B cell (primary cell): Measurements from ENCODE around the gene INSIG2. TPM values are rescaled to one million over a fixed set of nuclear protein-coding genes. Genes with fewer than 3 reads are reported as not detected.

Experiments used
- ATAC-seq: fragments of 200-7000 bp; cut with Tn5 transposase; one replicate; pipeline ENCODE4 v1.10.0; 2021; ENCODE audit warnings: low read depth, mild to moderate bottlenecking, moderate number of reproducible peaks, moderate library complexity
- CTCF ChIA-PET: fragments of 350-600 bp; sonication (Branson Sonifier 250); formaldehyde crosslinking; loops from one replicate; lab custom pipeline; 2021; ENCODE audit warnings: antibody characterized with exemption, inconsistent platforms; lab: Charles Lee
- POLR2A ChIA-PET: fragments of 350-600 bp; sonication (Branson Sonifier 250); formaldehyde crosslinking; loops from one replicate; lab custom pipeline; 2021; ENCODE audit warnings: antibody characterized with exemption; lab: Charles Lee
- DNase-seq: peaks from one replicate; pipeline ENCODE4 v3.0.0; 2013
- H2AFZ ChIP-seq: 2 replicates; pipeline ENCODE4 v1.6.1; 2012; ENCODE audit warnings: mild to moderate bottlenecking, low read depth, low read length; ENCODE audit not compliant: insufficient read depth, poor library complexity, severe bottlenecking
- H3K27ac ChIP-seq, 2 donors: 1 replicate in 1 of 2; 2 replicates in 1 of 2; pipeline ENCODE4 v1.5.1; 2012 to 2013; ENCODE audit warnings: low read length in 2 of 2, mild to moderate bottlenecking in 2 of 2, moderate library complexity in 1 of 2
- H3K27me3 ChIP-seq, 4 experiments: fragments of 200-600 bp in 1 of 4; sonication (generic) in 1 of 4; replicated peaks in 1 of 4; 1 replicate in 2 of 4; 2 replicates in 2 of 4; pipeline versions ENCODE4 v1.6.1 to v1.7.0; 2013 to 2016; ENCODE audit warnings: low read length in 3 of 4, mild to moderate bottlenecking in 2 of 4, mixed read lengths in 1 of 4, moderate library complexity in 1 of 4; ENCODE audit not compliant: insufficient read depth in 4 of 4, control insufficient read depth in 3 of 4; ENCODE audit errors: control extremely low read depth in 1 of 4
- H3K36me3 ChIP-seq, 2 experiments: replicated peaks in 1 of 2; 1 replicate in 1 of 2; 2 replicates in 1 of 2; pipeline versions ENCODE4 v1.6.1 to v1.7.1; 2013; ENCODE audit warnings: low read length in 1 of 2; ENCODE audit not compliant: insufficient read depth in 2 of 2, control insufficient read depth in 1 of 2; ENCODE audit errors: control extremely low read depth in 1 of 2, extremely low read depth in 1 of 2
- H3K4me1 ChIP-seq, 2 donors: fragments of 200-600 bp in 1 of 2; sonication (generic) in 1 of 2; 1 replicate in 1 of 2; 2 replicates in 1 of 2; pipeline versions ENCODE4 v1.5.1 to v1.6.1; 2013 to 2017; ENCODE audit warnings: low read length in 2 of 2; ENCODE audit not compliant: control insufficient read depth in 2 of 2, insufficient read depth in 2 of 2
- H3K4me2 ChIP-seq: replicated peaks from 2 replicates; pipeline ENCODE3; 2012; ENCODE audit warnings: mild to moderate bottlenecking, low read depth, low read length; ENCODE audit not compliant: poor library complexity, severe bottlenecking
- H3K4me3 ChIP-seq, 5 experiments: fragments of 200-600 bp in 1 of 5; sonication (generic) in 1 of 5; 1 replicate in 3 of 5; 2 replicates in 2 of 5; pipeline versions ENCODE4 v1.5.1 to v1.7.0; 2011 to 2016; ENCODE audit warnings: low read length in 4 of 5, mild to moderate bottlenecking in 4 of 5, low read depth in 2 of 5, control low read depth in 1 of 5, moderate library complexity in 1 of 5; ENCODE audit not compliant: insufficient read depth in 1 of 5; ENCODE audit errors: control extremely low read depth in 1 of 5, extremely low read depth in 1 of 5
- H3K79me2 ChIP-seq: fragments of 200-600 bp; sonication (generic); one replicate; pipeline ENCODE4 v1.6.0; 2016; ENCODE audit warnings: low read length; ENCODE audit not compliant: control insufficient read depth, insufficient read depth
- H3K9ac ChIP-seq: fragments of 200-600 bp; sonication (generic); 2 replicates; pipeline ENCODE4 v1.6.1; 2017; ENCODE audit warnings: mild to moderate bottlenecking, low read length, moderate library complexity
- H3K9me3 ChIP-seq, 3 donors: one replicate each; pipeline versions ENCODE4 v1.6.1 to v1.7.1; 2013; ENCODE audit warnings: low read length in 2 of 3; ENCODE audit not compliant: control insufficient read depth in 2 of 3, insufficient read depth in 1 of 3; ENCODE audit errors: control extremely low read depth in 1 of 3
- H4K20me1 ChIP-seq: 2 replicates; pipeline ENCODE4 v1.6.0; 2012; ENCODE audit warnings: mild to moderate bottlenecking, low read length; ENCODE audit not compliant: insufficient read depth, control insufficient read depth, poor library complexity, severe bottlenecking
- H3K27ac Mint-ChIP-seq: one replicate; pipeline ENCODE4 v1.8.0; 2021; ENCODE audit warnings: mixed read lengths
- H3K27me3 Mint-ChIP-seq: one replicate; pipeline ENCODE4 v1.8.0; 2021; ENCODE audit warnings: mixed read lengths
- H3K4me1 Mint-ChIP-seq: one replicate; pipeline ENCODE4 v1.8.0; 2021; ENCODE audit warnings: mixed read lengths
- H3K4me3 Mint-ChIP-seq: one replicate; pipeline ENCODE4 v1.8.0; 2021; ENCODE audit warnings: mixed read lengths
- H3K9me3 Mint-ChIP-seq: one replicate; pipeline ENCODE4 v1.8.0; 2022; ENCODE audit warnings: mixed read lengths; ENCODE audit not compliant: insufficient read depth
- CTCF ChIP-seq: fragments of 200-600 bp; IDR thresholded peaks from one replicate; pipeline ENCODE4 v1.8.0; 2022; ENCODE audit warnings: antibody characterized with exemption, mild to moderate bottlenecking
- EZH2 ChIP-seq: IDR thresholded peaks from 2 replicates; pipeline ENCODE4 v1.6.1; 2012; ENCODE audit warnings: borderline replicate concordance, low read depth, mild to moderate bottlenecking, moderate library complexity, low read length; ENCODE audit not compliant: insufficient read depth, poor library complexity, severe bottlenecking
- WGBS: methylation state at CpG from one replicate; pipeline ENCODE4 v1.1.5; 2013; ENCODE audit warnings: missing lambda C conversion rate; ENCODE audit not compliant: insufficient coverage; 5-methylcytosine and 5-hydroxymethylcytosine counted together
- intact Hi-C: fragments of 100-400 bp; cut with micrococcal nuclease; formaldehyde crosslinking; loops from one replicate; pipeline ENCODE4 v1.10.0; 2022
- polyA plus RNA-seq: library from polyadenylated mRNA; depleted of rRNA; stranded (reverse); fragments of >200 nt; gene quantifications from 2 replicates; pipeline ENCODE4 v1.2.3, GENCODE V29; 2012
- total RNA-seq, 2 donors: library from RNA; stranded (reverse); fragments of 120-200 nt in 1 of 2; gene quantifications; 1 replicate in 1 of 2; 2 replicates in 1 of 2; pipeline versions ENCODE4 v1.2.3 to v1.2.4, GENCODE V29; 2013 to 2022

The INSIG2 gene
- total and polyA plus RNA-seq, 2 donors (not counting 1 experiment from before 2014, with no cell fraction given), result 14.2 to 29.5 TPM

DNA sequence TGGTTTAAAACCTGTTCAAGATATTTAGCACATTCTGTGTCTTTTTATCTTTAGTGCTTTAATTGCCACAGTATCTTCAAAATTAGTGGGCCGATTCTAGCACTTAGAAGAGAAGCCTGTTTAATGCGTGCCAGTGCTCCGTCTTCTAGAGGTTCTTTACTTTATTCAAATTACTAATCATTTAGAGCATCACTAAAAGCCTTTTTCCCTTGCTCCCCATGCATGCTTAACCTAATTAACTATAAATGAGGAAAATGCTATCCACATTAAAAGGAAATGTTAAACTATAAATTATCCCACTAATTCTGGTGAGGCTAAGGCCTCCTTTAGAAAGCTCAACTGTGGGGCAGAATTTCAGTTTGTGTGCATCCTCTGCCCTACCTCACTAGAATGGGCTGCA lies 31.5 kb upstream of the INSIG2 start:
- no peaks in the 10 kb centered on the region for H3K27me3 ChIP-seq
- H3K4me3 ChIP-seq, result no peak overlapping the region
- peak overlapping the region; percentile 67 to 88 for H3K27ac ChIP-seq
- Mint-ChIP-seq H3K4me3 (peak overlapping the region; percentile 80), H3K27ac (peak overlapping the region; percentile 98), H3K4me1 (peaks cover 63% of the 10 kb centered on the region), H3K9me3 (no peaks in the 10 kb centered on the region), H3K27me3 (no peaks in the 10 kb centered on the region)
- H3K9me3 ChIP-seq, result no peaks in the 10 kb centered on the region
- 89% methylated on average over 3 of the region's 3 CpGs for whole genome bisulfite sequencing
- no peak overlapping the region for H2AFZ ChIP-seq
- ChIA-PET POLR2A (no interaction called here), CTCF (interaction anchor here (1.0 to 24.7 kb wide), 8 partner anchors 11 to 133 kb away, joined by 3 to 784 read pairs (median 5); partner anchors contain the start of gene INSIG2)
- ATAC-seq (no peak), DNase-seq (no peak)
- intact Hi-C loops, result loop anchor here (1.0 to 5.0 kb wide), 5 partner anchors 10 to 166 kb away; partner anchors contain the start of genes CCDC93 and INSIG2
- no peak for TF ChIP-seq CTCF
- no peak for TF ChIP-seq EZH2
- H4K20me1 ChIP-seq, result no peaks in the 10 kb centered on the region
- no peaks in the 10 kb centered on the region for H3K79me2 ChIP-seq
- H3K4me2 ChIP-seq, result peak overlapping the region; percentile 59
- H3K9ac ChIP-seq, result no peak overlapping the region
- H3K36me3 ChIP-seq, result no peaks in the 10 kb centered on the region
- H3K4me1 ChIP-seq, result peaks cover 55 to 68% of the 10 kb centered on the region in 2 donors

DNA sequence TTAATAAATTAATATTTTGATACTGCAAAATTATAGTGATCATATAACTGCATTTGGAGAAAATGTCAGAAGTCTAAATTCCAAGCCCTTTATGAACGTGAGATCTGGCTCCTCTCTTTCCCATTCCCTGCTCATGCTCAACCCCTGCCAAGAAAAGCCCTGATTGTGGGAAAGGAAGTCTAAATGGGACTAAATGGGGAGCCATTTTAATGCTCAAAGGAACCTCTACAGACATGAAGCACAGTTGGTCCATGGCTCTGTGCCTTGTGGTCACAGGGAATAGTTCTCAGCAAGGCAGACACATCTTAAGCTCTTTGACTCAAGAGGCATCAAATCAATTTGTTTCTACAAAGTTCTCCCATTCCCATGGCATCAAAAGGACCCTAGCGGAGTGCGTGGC lies 29.3 kb upstream of the INSIG2 start:
- Mint-ChIP-seq H3K27ac (peak overlapping the region; percentile 72), H3K4me1 (peaks cover 63% of the 10 kb centered on the region), H3K9me3 (no peaks in the 10 kb centered on the region), H3K4me3 (no peak overlapping the region), H3K27me3 (no peaks in the 10 kb centered on the region)
- H3K9me3 ChIP-seq, result no peaks in the 10 kb centered on the region
- ChIA-PET POLR2A (no interaction called here), CTCF (interaction anchor here (0.8 to 24.7 kb wide), 5 partner anchors 14 to 56 kb away, joined by 3 to 784 read pairs (median 5); no protein-coding TSS in a partner anchor)
- no peak for ATAC-seq
- no peak for DNase-seq
- no peak for TF ChIP-seq EZH2
- no peak for TF ChIP-seq CTCF
- no peak overlapping the region for H3K9ac ChIP-seq
- intact Hi-C loops, result loop anchor here (5.0 kb wide), 1 partner anchor 163 kb away; no protein-coding TSS in a partner anchor
- H4K20me1 ChIP-seq, result no peaks in the 10 kb centered on the region
- H3K27ac ChIP-seq, result no peak overlapping the region
- no peaks in the 10 kb centered on the region for H3K79me2 ChIP-seq
- no peak overlapping the region for H2AFZ ChIP-seq
- H3K4me2 ChIP-seq, result no peak overlapping the region
- H3K27me3 ChIP-seq, result peaks cover 0 to 5% (median 0%) of the 10 kb centered on the region in 4 experiments
- H3K4me3 ChIP-seq, result no peak overlapping the region
- 79% methylated on average over 2 of the region's 3 CpGs for WGBS
- peaks cover 55 to 68% of the 10 kb centered on the region in 2 donors for H3K4me1 ChIP-seq
- H3K36me3 ChIP-seq, result no peaks in the 10 kb centered on the region
